HepG2 (cell line): ENCODE data around the gene DESI2. TPM values are rescaled to one million over a fixed set of nuclear protein-coding genes. Genes with fewer than 3 reads are reported as not detected.

Experiments used
- ATAC-seq: fragments of 200-7000 bp; cut with Tn5 transposase; 3 replicates; pipeline ENCODE4 v1.9.1; 2020; ENCODE audit warnings: mild to moderate bottlenecking, moderate library complexity
- BruUV-seq: library from RNA; stranded (reverse); fragments of 400-500 nt; replicated peaks from 2 replicates; lab custom pipeline; 2021; lab: Mats Ljungman, UMichigan
- CTCF ChIA-PET: fragments of 300-600 bp; formaldehyde crosslinking; extraction: SDS; loops from one replicate; lab custom pipeline; 2021; ENCODE audit warnings: low total read pairs, inconsistent platforms, low intra/inter-chr PET ratio; lab: Yijun Ruan, JAX
- POLR2A ChIA-PET: fragments of 350-600 bp; sonication (Branson Sonifier 250); formaldehyde crosslinking; loops from one replicate; lab custom pipeline; 2020; ENCODE audit warnings: antibody characterized with exemption, inconsistent platforms; lab: Yijun Ruan, JAX
- DNase-seq: peaks from one replicate; pipeline ENCODE4 v3.0.0-alpha.2; 2015; ENCODE audit warnings: low spot score
- FAIRE-seq: peaks from 3 replicates; lab custom pipeline; 2011; peaks lifted over from hg19 to GRCh38; lab: Jason Lieb, UNC
- H2AFZ ChIP-seq: one replicate; pipeline ENCODE4 v1.6.1; 2011; ENCODE audit warnings: low read length, inconsistent platforms
- H3K27ac ChIP-seq: fragments of 300-600 bp; 3 replicates; pipeline ENCODE4 v1.8.0; 2011; ENCODE audit warnings: mixed run types, mild to moderate bottlenecking, mixed read lengths, low read length, inconsistent platforms; ENCODE audit not compliant: insufficient read depth; ENCODE audit errors: extremely low read length
- H3K27me3 ChIP-seq, 2 experiments: fragments of 200-600 bp in 1 of 2; 2 replicates in 1 of 2; 3 replicates in 1 of 2; pipeline versions ENCODE4 v1.6.0 to v1.8.0; 2011; ENCODE audit warnings: low read length in 2 of 2, mild to moderate bottlenecking in 2 of 2, moderate library complexity in 2 of 2, inconsistent platforms in 1 of 2; ENCODE audit not compliant: insufficient read depth in 2 of 2, control insufficient read depth in 1 of 2
- H3K36me3 ChIP-seq, 2 experiments: fragments of 200-600 bp in 1 of 2; replicated peaks in 1 of 2; 2 replicates in 1 of 2; 3 replicates in 1 of 2; pipeline versions ENCODE4 v1.5.1 to v1.8.0; 2011; ENCODE audit warnings: low read length in 2 of 2, inconsistent platforms in 1 of 2; ENCODE audit not compliant: insufficient read depth in 2 of 2, control insufficient read depth in 1 of 2
- H3K4me1 ChIP-seq: 2 replicates; pipeline ENCODE4 v1.5.1; 2012; ENCODE audit warnings: low read length, inconsistent platforms; ENCODE audit not compliant: insufficient read depth
- H3K4me2 ChIP-seq: 2 replicates; pipeline ENCODE4 v1.6.0; 2011; ENCODE audit warnings: low read depth, low read length, inconsistent platforms
- H3K4me3 ChIP-seq, 3 experiments: fragments of 200-600 bp in 1 of 3; sonication (generic), shearing (Covaris generic) in 1 of 3; replicated peaks in 1 of 3; 2 replicates each; pipeline ENCODE4 v1.5.1; 2011 to 2016; ENCODE audit warnings: low read length in 3 of 3, inconsistent platforms in 2 of 3, low read depth in 2 of 3, mild to moderate bottlenecking in 2 of 3, control low read depth in 1 of 3, mixed read lengths in 1 of 3; ENCODE audit not compliant: insufficient read depth in 1 of 3
- H3K79me2 ChIP-seq: one replicate; pipeline ENCODE4 v1.6.1; 2011; ENCODE audit warnings: low read length, inconsistent platforms; ENCODE audit not compliant: insufficient read depth
- H3K9ac ChIP-seq: 2 replicates; pipeline ENCODE4 v1.6.0; 2011; ENCODE audit warnings: mild to moderate bottlenecking, low read depth, low read length, inconsistent platforms; ENCODE audit not compliant: insufficient read depth
- H3K9me3 ChIP-seq: 2 replicates; pipeline ENCODE4 v1.5.1; 2012; ENCODE audit warnings: mild to moderate bottlenecking, low read length
- H4K20me1 ChIP-seq: 2 replicates; pipeline ENCODE4 v1.6.0; 2011; ENCODE audit warnings: inconsistent platforms, mild to moderate bottlenecking, low read length, moderate library complexity; ENCODE audit not compliant: insufficient read depth
- HNRNPK ChIP-seq: fragments of 200-400 bp; formaldehyde crosslinking; IDR thresholded peaks from 2 replicates; pipeline ENCODE4 v1.6.1; 2018; ENCODE audit warnings: low read length, low read depth, moderate library complexity, mild to moderate bottlenecking; ENCODE audit not compliant: poor library complexity, severe bottlenecking
- MATR3 ChIP-seq: sonication (generic); formaldehyde crosslinking; IDR thresholded peaks from 2 replicates; pipeline ENCODE4 v1.4.0; 2020; ENCODE audit warnings: missing genetic modification reagents
- NR2C2 ChIP-seq: sonication (generic); formaldehyde crosslinking; IDR thresholded peaks from 2 replicates; pipeline ENCODE4 v1.4.0; 2020; ENCODE audit warnings: missing genetic modification reagents, mild to moderate bottlenecking, moderate library complexity, borderline replicate concordance
- RAD51 ChIP-seq: fragments of 450-650 bp; IDR thresholded peaks from 2 replicates; pipeline ENCODE4 v1.6.1; 2016; ENCODE audit warnings: borderline replicate concordance
- SIX1 ChIP-seq: sonication (generic); formaldehyde crosslinking; IDR thresholded peaks from 2 replicates; pipeline ENCODE4 v1.4.0; 2020; ENCODE audit warnings: missing genetic modification reagents, borderline replicate concordance
- TBP ChIP-seq: sonication (generic); formaldehyde crosslinking; IDR thresholded peaks from 2 replicates; pipeline ENCODE4 v1.5.0; 2020; ENCODE audit warnings: missing genetic modification reagents
- ZBTB3 ChIP-seq: sonication (generic); formaldehyde crosslinking; IDR thresholded peaks from 2 replicates; pipeline ENCODE4 v1.4.0; 2020; ENCODE audit warnings: low read depth, mild to moderate bottlenecking, moderate library complexity, missing genetic modification reagents, borderline replicate concordance
- ZNF605 ChIP-seq: sonication (generic); formaldehyde crosslinking; IDR thresholded peaks from 2 replicates; pipeline ENCODE4 v1.8.0; 2022; ENCODE audit warnings: mild to moderate bottlenecking, missing genetic modification reagents
- WGBS: methylation state at CpG from one replicate; pipeline ENCODE4 v1.1.6; 2017; ENCODE audit warnings: low lambda C conversion rate; 5-methylcytosine and 5-hydroxymethylcytosine counted together
- in situ Hi-C: cut with HindIII; loops from 2 replicates; pipeline ENCODE4 v1.10.0; 2017; ENCODE audit warnings: low pct_unique_long_range_greater_than_20kb; ENCODE audit not compliant: extremely low pct_ligation_motif_present
- intact Hi-C: fragments of 100-400 bp; cut with micrococcal nuclease; formaldehyde crosslinking; loops from one replicate; pipeline ENCODE4 v1.10.0; 2022; ENCODE audit not compliant: unreplicated experiment
- polyA plus RNA-seq, 8 experiments: library from polyadenylated mRNA; depleted of rRNA in 3 of 8; stranded (reverse) in 7 of 8; unstranded in 1 of 8; fragments of >200 nt; fragmentation: Illumina TruSeq in 4 of 8; extraction: Trizol in 4 of 8; gene quantifications; 2 replicates each; pipeline versions ENCODE4 v1.2.1 to v1.2.3, GENCODE V29; 2011 to 2016; ENCODE audit warnings: low read depth in 4 of 8, missing spikeins in 1 of 8, mixed read lengths in 1 of 8; ENCODE audit not compliant: insufficient read depth in 1 of 8
- total RNA-seq, 5 experiments: library from RNA; depleted of rRNA; stranded (reverse); fragments of >200 nt; fragmentation: Illumina TruSeq; extraction: Trizol; gene quantifications; 2 replicates each; pipeline ENCODE4 v1.2.3, GENCODE V29; 2016; ENCODE audit warnings: low read depth in 1 of 5

DESI2 gene
- total and polyA plus RNA-seq, 2 of the 13 experiments (the other 11 are each of a cell fraction or from before 2014, with no cell fraction given) = 23.1 to 42.2 TPM

DNA sequence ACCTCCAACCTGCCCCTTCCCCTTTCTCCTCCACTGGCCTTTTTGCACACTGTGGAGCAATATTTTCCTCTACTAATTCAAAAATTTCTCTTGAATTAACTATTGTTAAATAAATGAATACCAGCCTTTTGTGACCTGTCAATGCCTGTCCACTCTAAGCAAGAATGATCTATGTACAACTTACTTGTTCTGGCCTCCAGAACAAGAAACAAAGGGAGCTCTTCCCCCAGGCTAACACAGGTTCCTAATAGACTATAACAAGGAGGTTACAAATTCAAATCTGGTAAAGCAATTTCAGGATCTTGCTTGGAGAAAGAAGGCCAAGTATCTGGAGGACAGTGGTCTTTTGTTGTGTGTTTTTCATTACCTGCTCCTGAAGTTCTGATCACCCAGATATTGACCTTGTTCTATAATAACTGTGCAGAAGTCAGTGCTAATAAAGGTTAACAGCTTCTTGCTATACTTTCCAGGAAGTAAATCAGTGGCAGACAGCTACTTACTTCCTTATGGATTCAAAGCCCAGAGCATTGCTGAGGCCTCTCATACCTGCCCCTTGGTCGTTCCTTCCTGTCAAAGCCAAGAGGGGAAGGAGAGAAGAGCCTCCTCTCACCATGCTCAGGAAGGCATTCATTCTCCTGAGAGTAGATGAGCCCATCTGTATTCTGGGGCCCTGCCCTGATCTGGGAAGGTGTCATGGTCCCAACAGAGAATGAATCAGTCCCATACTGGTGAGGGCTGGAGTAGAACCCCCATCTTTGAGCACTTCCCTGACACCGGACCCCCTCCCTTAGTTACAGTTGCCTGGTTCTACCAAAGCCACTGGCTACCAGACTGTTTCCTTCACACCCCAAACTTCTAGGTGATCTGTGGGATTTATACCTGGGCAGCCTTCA is 56.8 kb downstream of the DESI2 start:
- H3K4me3 ChIP-seq = no peak overlapping the region
- ChIA-PET CTCF (no interaction called here), POLR2A (no interaction called here)
- H3K27me3 ChIP-seq = no peaks in the 10 kb centered on the region
- intact Hi-C loops = no loop called here
- no TSS peak for BruUV-seq
- in situ Hi-C loops = no loop called here
- H3K9ac ChIP-seq = no peak overlapping the region
- WGBS = 88% methylated on average over 1 of the region's 2 CpGs
- DNase-seq = no peak
- H3K36me3 ChIP-seq = peaks cover 2 to 14% of the 10 kb centered on the region in 2 experiments; a peak in 2 of 5 replicates
- no peak overlapping the region for H2AFZ ChIP-seq
- ATAC-seq = peak; percentile 40; the same call in 2 of the 3 replicates
- no peaks in the 10 kb centered on the region for H3K9me3 ChIP-seq
- no peaks in the 10 kb centered on the region for H3K4me1 ChIP-seq
- FAIRE-seq = no peak
- TF ChIP-seq RAD51 (no peak), ZNF605 (CRISPR knock-in tag) (no peak), SIX1 (CRISPR knock-in tag) (no peak), HNRNPK (no peak), TBP (CRISPR knock-in tag) (no peak), NR2C2 (no peak), ZBTB3 (no peak), MATR3 (CRISPR knock-in tag) (no peak)
- H3K4me2 ChIP-seq = no peak overlapping the region
- H3K79me2 ChIP-seq = no peaks in the 10 kb centered on the region
- no peak overlapping the region for H3K27ac ChIP-seq
- no peaks in the 10 kb centered on the region for H4K20me1 ChIP-seq
